ENCODE measurements around the gene GTPBP1. TPM values are rescaled to one million over a fixed set of nuclear protein-coding genes. Genes with fewer than 3 reads are reported as not detected.

GTPBP1 gene
- total and polyA plus RNA-seq, 2 donors, result 27.8 to 30.8 TPM

DNA sequence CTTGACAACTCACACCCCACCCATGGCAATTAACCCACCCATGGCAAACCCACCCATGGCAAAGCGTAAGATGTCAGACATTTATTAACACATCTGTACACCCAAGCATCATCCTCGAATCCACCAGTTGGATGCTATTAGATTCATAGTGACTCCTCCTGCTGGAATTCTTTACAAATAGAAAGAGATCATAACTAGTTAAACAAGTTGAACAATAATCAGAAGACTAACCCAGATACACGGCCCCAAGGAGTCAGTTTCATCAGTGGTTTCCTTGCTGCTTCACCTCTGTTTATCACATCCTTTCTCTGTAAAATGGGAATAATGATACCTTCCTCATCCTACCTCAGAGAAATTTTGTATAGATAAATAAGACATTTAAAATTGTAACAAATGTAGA is 5.1 kb downstream of the GTPBP1 start:
- DNase-seq (ENCODE audit: extremely low spot score), result no peak
- no peak overlapping the region for H3K27ac ChIP-seq (ENCODE audit: low read depth)
- no peaks in the 10 kb centered on the region for H3K36me3 ChIP-seq (ENCODE audit: insufficient read depth)
- peaks cover 4% of the 10 kb centered on the region for H3K4me1 ChIP-seq (ENCODE audit: insufficient read depth)
- no peak overlapping the region for H3K4me3 ChIP-seq (ENCODE audit: low read depth, low read length)
- WGBS, result 84% methylated on average over 3 of the region's 3 CpGs

GRCh38 chr22:38712486-38713207 is 6.9 kb downstream of the GTPBP1 start:
- no peaks in the 10 kb centered on the region for H3K36me3 ChIP-seq (ENCODE audit: insufficient read depth)
- H3K4me1 ChIP-seq (ENCODE audit: insufficient read depth), result peaks cover 4% of the 10 kb centered on the region
- no peak overlapping the region for H3K4me3 ChIP-seq (ENCODE audit: low read depth, low read length)
- 85% methylated on average over 11 of the region's 11 CpGs for whole genome bisulfite sequencing
- DNase-seq (ENCODE audit: extremely low spot score), result no peak
- H3K27ac ChIP-seq (ENCODE audit: low read depth), result no peak overlapping the region

- WGBS, result 89% methylated on average over 8 of the region's 8 CpGs
Measured at GRCh38 chr22:38713921-38714320, 8.2 kb downstream of the GTPBP1 start.

DNA sequence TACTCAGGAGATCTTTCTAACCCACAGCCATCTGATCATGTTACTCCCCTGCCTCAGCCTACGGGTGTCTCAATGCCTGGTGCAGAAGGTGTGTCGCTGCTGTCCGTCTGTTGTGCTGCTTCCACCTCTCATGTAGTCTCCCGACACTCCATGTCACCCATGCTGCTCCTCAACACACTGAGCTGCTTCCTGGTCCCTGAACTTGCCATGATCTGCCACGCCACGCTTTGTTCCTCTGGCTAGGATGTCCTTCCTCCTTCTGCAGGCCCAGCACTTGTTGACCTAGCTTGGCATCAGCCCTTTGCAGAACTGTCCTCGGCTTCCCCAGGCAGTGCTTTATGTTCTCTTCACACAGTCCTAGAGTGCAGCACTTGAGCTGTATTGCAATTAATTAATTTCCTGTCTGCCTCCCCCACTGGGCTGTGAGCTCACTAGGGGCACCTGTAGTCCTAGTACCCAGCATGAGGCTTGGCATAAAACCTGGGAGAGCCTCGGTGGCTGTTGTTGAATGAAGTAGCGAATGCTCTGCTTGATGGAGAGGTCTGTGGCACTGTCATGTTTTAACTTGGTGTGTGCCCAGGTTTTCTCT is 9.5 kb downstream of the GTPBP1 start:
- Histone ChIP-seq H3K27ac (ENCODE audit: low read depth) (no peak overlapping the region), H3K4me3 (ENCODE audit: low read depth, low read length) (no peak overlapping the region), H3K4me1 (ENCODE audit: insufficient read depth) (no peaks in the 10 kb centered on the region), H3K36me3 (ENCODE audit: insufficient read depth) (no peaks in the 10 kb centered on the region)
- no peak for DNase-seq (ENCODE audit: extremely low spot score)
- WGBS, result 84% methylated on average over 9 of the region's 9 CpGs

More at GRCh38 chr22:38713921-38714320, 8.2 kb downstream of the GTPBP1 start:
- Histone ChIP-seq H3K4me1 (ENCODE audit: insufficient read depth) (no peaks in the 10 kb centered on the region), H3K27ac (ENCODE audit: low read depth) (no peak overlapping the region), H3K4me3 (ENCODE audit: low read depth, low read length) (no peak overlapping the region), H3K36me3 (ENCODE audit: insufficient read depth) (no peaks in the 10 kb centered on the region)
- no peak for DNase-seq (ENCODE audit: extremely low spot score)

- Histone ChIP-seq H3K4me3 (ENCODE audit: low read depth, low read length) (no peak overlapping the region), H3K36me3 (ENCODE audit: insufficient read depth) (no peaks in the 10 kb centered on the region), H3K4me1 (ENCODE audit: insufficient read depth) (no peaks in the 10 kb centered on the region), H3K27ac (ENCODE audit: low read depth) (no peak overlapping the region)
- 96% methylated on average over 15 of the region's 15 CpGs for WGBS
- no peak for DNase-seq (ENCODE audit: extremely low spot score)
Measured at GRCh38 chr22:38715852-38716251, 10.1 kb downstream of the GTPBP1 start.

- Histone ChIP-seq H3K4me1 (ENCODE audit: insufficient read depth) (no peaks in the 10 kb centered on the region), H3K36me3 (ENCODE audit: insufficient read depth) (no peaks in the 10 kb centered on the region), H3K27ac (ENCODE audit: low read depth) (no peak overlapping the region), H3K4me3 (ENCODE audit: low read depth, low read length) (no peak overlapping the region)
- WGBS, result 93% methylated on average over 10 of the region's 10 CpGs
- no peak for DNase-seq (ENCODE audit: extremely low spot score)
Measured at GRCh38 chr22:38716271-38716670, 10.5 kb downstream of the GTPBP1 start.

DNA sequence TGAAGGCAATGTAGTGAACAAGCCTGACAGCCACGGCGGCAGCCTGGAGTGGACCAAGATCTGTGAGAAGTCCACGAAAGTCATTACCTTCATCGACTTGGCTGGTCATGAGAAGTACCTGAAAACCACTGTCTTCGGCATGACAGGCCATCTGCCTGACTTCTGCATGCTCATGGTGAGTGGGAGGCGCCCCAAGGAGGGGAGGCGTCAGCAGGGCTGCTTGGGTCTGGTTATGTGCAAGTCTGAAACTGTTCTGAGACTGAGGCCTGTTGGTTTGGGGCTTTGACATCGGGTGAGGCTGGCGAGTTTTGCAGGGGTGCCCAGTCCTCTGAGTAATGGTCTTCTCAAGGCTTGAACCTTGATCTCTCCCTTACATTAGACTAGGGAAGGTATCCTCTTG is 11.1 kb downstream of the GTPBP1 start:
- no peak for DNase-seq (ENCODE audit: extremely low spot score)
- Histone ChIP-seq H3K4me1 (ENCODE audit: insufficient read depth) (no peaks in the 10 kb centered on the region), H3K27ac (ENCODE audit: low read depth) (no peak overlapping the region), H3K36me3 (ENCODE audit: insufficient read depth) (no peaks in the 10 kb centered on the region), H3K4me3 (ENCODE audit: low read depth, low read length) (no peak overlapping the region)
- 91% methylated on average over 9 of the region's 9 CpGs for WGBS

- H3K4me1 ChIP-seq (ENCODE audit: insufficient read depth), result no peaks in the 10 kb centered on the region
- H3K4me3 ChIP-seq (ENCODE audit: low read depth, low read length), result no peak overlapping the region
- 86% methylated on average over 6 of the region's 6 CpGs for WGBS
- H3K27ac ChIP-seq (ENCODE audit: low read depth), result no peak overlapping the region
- DNase-seq (ENCODE audit: extremely low spot score), result no peak
- no peaks in the 10 kb centered on the region for H3K36me3 ChIP-seq (ENCODE audit: insufficient read depth)
Measured at GRCh38 chr22:38717244-38717643, 11.5 kb downstream of the GTPBP1 start.

- WGBS, result 35% methylated on average over 6 of the region's 6 CpGs
- H3K4me1 ChIP-seq (ENCODE audit: insufficient read depth), result no peaks in the 10 kb centered on the region
- H3K36me3 ChIP-seq (ENCODE audit: insufficient read depth), result no peaks in the 10 kb centered on the region
- no peak overlapping the region for H3K4me3 ChIP-seq (ENCODE audit: low read depth, low read length)
- DNase-seq (ENCODE audit: extremely low spot score), result no peak
- H3K27ac ChIP-seq (ENCODE audit: low read depth), result no peak overlapping the region
Measured at GRCh38 chr22:38718414-38718813, 12.7 kb downstream of the GTPBP1 start.

- no peak for DNase-seq (ENCODE audit: extremely low spot score)
- no peaks in the 10 kb centered on the region for H3K4me1 ChIP-seq (ENCODE audit: insufficient read depth)
- no peaks in the 10 kb centered on the region for H3K36me3 ChIP-seq (ENCODE audit: insufficient read depth)
- no peak overlapping the region for H3K27ac ChIP-seq (ENCODE audit: low read depth)
- no peak overlapping the region for H3K4me3 ChIP-seq (ENCODE audit: low read depth, low read length)
- WGBS, result 91% methylated on average over 6 of the region's 6 CpGs
Measured at GRCh38 chr22:38719196-38719595, 13.5 kb downstream of the GTPBP1 start.

DNA sequence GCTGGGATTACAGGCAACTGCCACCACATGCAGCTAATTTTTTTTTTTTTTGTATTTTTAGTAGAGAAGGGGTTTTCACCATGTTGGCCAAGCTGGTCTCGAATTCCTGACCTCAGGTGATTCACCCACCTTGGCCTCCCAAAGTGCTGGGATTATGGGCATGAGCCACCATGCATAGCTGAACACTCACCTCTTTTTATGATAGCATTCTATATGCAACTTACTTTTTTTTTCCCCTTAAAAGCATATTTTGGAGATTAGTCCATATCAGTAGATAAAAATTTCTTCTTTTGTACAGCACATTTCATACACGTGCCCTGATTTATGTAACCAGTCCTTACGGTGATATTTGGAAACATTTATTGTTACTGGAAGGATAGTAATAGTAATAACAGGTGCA is 14.6 kb downstream of the GTPBP1 start:
- peaks cover 4% of the 10 kb centered on the region for H3K36me3 ChIP-seq (ENCODE audit: insufficient read depth)
- H3K4me3 ChIP-seq (ENCODE audit: low read depth, low read length), result no peak overlapping the region
- H3K27ac ChIP-seq (ENCODE audit: low read depth), result no peak overlapping the region
- H3K4me1 ChIP-seq (ENCODE audit: insufficient read depth), result no peaks in the 10 kb centered on the region
- DNase-seq (ENCODE audit: extremely low spot score), result no peak
- 90% methylated on average over 3 of the region's 3 CpGs for WGBS

GRCh38 chr22:38721551-38721950 is 15.8 kb downstream of the GTPBP1 start:
- DNase-seq (ENCODE audit: extremely low spot score), result no peak
- Histone ChIP-seq H3K27ac (ENCODE audit: low read depth) (no peak overlapping the region), H3K4me1 (ENCODE audit: insufficient read depth) (no peaks in the 10 kb centered on the region), H3K36me3 (ENCODE audit: insufficient read depth) (peaks cover 4% of the 10 kb centered on the region), H3K4me3 (ENCODE audit: low read depth, low read length) (no peak overlapping the region)
- 87% methylated on average over 7 of the region's 7 CpGs for WGBS

GRCh38 chr22:38724176-38724575 is 18.4 kb downstream of the GTPBP1 start:
- 97% methylated on average over 7 of the region's 7 CpGs for WGBS
- peaks cover 5% of the 10 kb centered on the region for H3K36me3 ChIP-seq (ENCODE audit: insufficient read depth)

GRCh38 chr22:38724926-38725571 is 19.3 kb downstream of the GTPBP1 start:
- no peak overlapping the region for H3K27ac ChIP-seq (ENCODE audit: low read depth)
- H3K4me1 ChIP-seq (ENCODE audit: insufficient read depth), result no peaks in the 10 kb centered on the region
- H3K36me3 ChIP-seq (ENCODE audit: insufficient read depth), result peaks cover 5% of the 10 kb centered on the region
- WGBS, result 76% methylated on average over 3 of the region's 3 CpGs
- DNase-seq (ENCODE audit: extremely low spot score), result no peak
- H3K4me3 ChIP-seq (ENCODE audit: low read depth, low read length), result no peak overlapping the region

More at GRCh38 chr22:38724176-38724575, 18.4 kb downstream of the GTPBP1 start:
- Histone ChIP-seq H3K4me1 (ENCODE audit: insufficient read depth) (no peaks in the 10 kb centered on the region), H3K4me3 (ENCODE audit: low read depth, low read length) (no peak overlapping the region), H3K27ac (ENCODE audit: low read depth) (no peak overlapping the region)
- DNase-seq (ENCODE audit: extremely low spot score), result no peak

Measured in urinary bladder (tissue), 4 donors.